Upper lobe of left lung (tissue), 6 donors: ENCODE data around the gene AATF. TPM values are rescaled to one million over a fixed set of nuclear protein-coding genes. Genes with fewer than 3 reads are reported as not detected.

Source experiments
- ATAC-seq, 2 donors: fragments of 200-7000 bp; cut with Tn5 transposase; one replicate each; pipeline ENCODE4 v1.9.1; 2022; ENCODE audit warnings: mild to moderate bottlenecking in 2 of 2, moderate library complexity in 2 of 2; ENCODE audit not compliant: low FRiP score in 2 of 2
- DNase-seq, 2 donors: peaks; one replicate each; pipeline ENCODE4 v3.0.0-alpha.2; 2019 to 2020
- H3K27ac ChIP-seq, 4 donors: fragments of 200-600 bp; sonication (generic); one replicate each; pipeline ENCODE4 v1.5.1; 2016 to 2019
- H3K27me3 ChIP-seq, 4 donors: fragments of 200-600 bp; sonication (generic); one replicate each; pipeline ENCODE4 v1.5.1; 2017 to 2019
- H3K36me3 ChIP-seq, 4 donors: fragments of 200-600 bp; sonication (generic); one replicate each; pipeline ENCODE4 v1.5.1; 2016 to 2019
- H3K4me1 ChIP-seq, 4 donors: fragments of 200-600 bp; sonication (generic); one replicate each; pipeline ENCODE4 v1.5.1; 2018 to 2019
- H3K4me3 ChIP-seq, 4 donors: fragments of 200-600 bp; sonication (generic); one replicate each; pipeline ENCODE4 v1.5.1; 2017 to 2019; ENCODE audit warnings: mild to moderate bottlenecking in 2 of 4, moderate library complexity in 1 of 4
- H3K9me3 ChIP-seq, 4 donors: fragments of 200-600 bp; sonication (generic); one replicate each; pipeline ENCODE4 v1.5.1; 2018 to 2019
- CTCF ChIP-seq, 6 experiments: fragments of 450-650 bp in 4 of 6; fragments of 200-600 bp in 2 of 6; sonication (generic) in 2 of 6; IDR thresholded peaks; one replicate each; pipeline ENCODE4 v1.5.1; 2016 to 2019; ENCODE audit warnings: antibody characterized with exemption in 6 of 6
- EP300 ChIP-seq, 4 donors: sonication (generic); formaldehyde crosslinking; IDR thresholded peaks; one replicate each; pipeline ENCODE4 v1.5.1; 2017; ENCODE audit warnings: antibody characterized with exemption in 4 of 4, control low read depth in 2 of 4
- POLR2A ChIP-seq, 4 donors: fragments of 450-650 bp; IDR thresholded peaks; one replicate each; pipeline ENCODE4 v1.5.1; 2016 to 2017; ENCODE audit warnings: antibody characterized with exemption in 4 of 4, mild to moderate bottlenecking in 2 of 4
- POLR2AphosphoS5 ChIP-seq, 2 donors: sonication (generic); formaldehyde crosslinking; IDR thresholded peaks; one replicate each; pipeline ENCODE4 v1.5.1; 2017; ENCODE audit warnings: antibody characterized with exemption in 2 of 2
- WGBS, 2 donors: methylation state at CpG; one replicate each; pipeline ENCODE4 v1.1.5; 2017 to 2018; 5-methylcytosine and 5-hydroxymethylcytosine counted together
- total RNA-seq, 6 donors: library from RNA; depleted of rRNA in 4 of 6; stranded (reverse); fragments of >200 nt in 4 of 6; gene quantifications; one replicate each; pipeline versions ENCODE4 v1.1.0 to v1.2.1, GENCODE V29; 2016 to 2021
- donor health status: DM: no; HTN: no; CAD: no; lungs with moderate emphysema.
- donor health status: DM: no; HTN: yes; CAD: no; lungs with severe emphysema.

The AATF gene
- total RNA-seq, 6 donors from 2014 or later = 30.7 to 45.4 (median 37.3) TPM

- H3K27ac ChIP-seq = no peak overlapping the region
- no peak for TF ChIP-seq EP300 (IDR thresholded peaks at IDR 0.05)
- TF ChIP-seq CTCF (IDR thresholded peaks at IDR 0.05) = no peak
- WGBS, 2 donors = 87 to 93% methylated on average over 5 of the region's 5 CpGs
- H3K36me3 ChIP-seq = peaks cover 0 to 12% (median 4%) of the 10 kb centered on the region in 4 donors
- H3K9me3 ChIP-seq = no peaks in the 10 kb centered on the region
- no peak for DNase-seq
- no peaks in the 10 kb centered on the region for H3K27me3 ChIP-seq
- ATAC-seq = no peak
- no peak overlapping the region for H3K4me3 ChIP-seq
- H3K4me1 ChIP-seq = no peaks in the 10 kb centered on the region
Measured at GRCh38 chr17:37037590-37038155, 88.9 kb downstream of the AATF start.

- DNase-seq (no peak), ATAC-seq (no peak)
- Histone ChIP-seq H3K27me3 (no peaks in the 10 kb centered on the region), H3K9me3 (no peaks in the 10 kb centered on the region), H3K27ac (no peak overlapping the region), H3K4me1 (no peaks in the 10 kb centered on the region), H3K36me3 (peaks cover 0 to 17% (median 7%) of the 10 kb centered on the region in 4 donors), H3K4me3 (no peak overlapping the region)
- 76 to 78% methylated on average over 6 of the region's 6 CpGs for WGBS, 2 donors
- TF ChIP-seq CTCF (IDR thresholded peaks at IDR 0.05) (no peak), EP300 (IDR thresholded peaks at IDR 0.05) (no peak), POLR2AphosphoS5 (IDR thresholded peaks at IDR 0.05) (no peak), POLR2A (IDR thresholded peaks at IDR 0.05) (no peak)
Measured at GRCh38 chr17:37039269-37039668, 90.5 kb downstream of the AATF start.

GRCh38 chr17:37041932-37042331 is 93.2 kb downstream of the AATF start:
- H3K4me1 ChIP-seq = no peaks in the 10 kb centered on the region
- no peak overlapping the region for H3K4me3 ChIP-seq
- peaks cover 0 to 29% (median 11%) of the 10 kb centered on the region in 4 donors for H3K36me3 ChIP-seq
- ATAC-seq = no peak
- H3K27ac ChIP-seq = no peak overlapping the region
- TF ChIP-seq EP300 (IDR thresholded peaks at IDR 0.05) (no peak), POLR2A (IDR thresholded peaks at IDR 0.05) (no peak), POLR2AphosphoS5 (IDR thresholded peaks at IDR 0.05) (no peak), CTCF (IDR thresholded peaks at IDR 0.05) (no peak)
- H3K9me3 ChIP-seq = no peaks in the 10 kb centered on the region
- H3K27me3 ChIP-seq = no peaks in the 10 kb centered on the region
- DNase-seq = no peak

GRCh38 chr17:37043201-37043600 is 94.4 kb downstream of the AATF start:
- WGBS, 2 donors = 88 to 90% methylated on average over 3 of the region's 3 CpGs
- no peaks in the 10 kb centered on the region for H3K27me3 ChIP-seq
- ATAC-seq (no peak), DNase-seq (no peak)
- peaks cover 0 to 25% (median 5%) of the 10 kb centered on the region in 4 donors for H3K36me3 ChIP-seq
- TF ChIP-seq CTCF (IDR thresholded peaks at IDR 0.05) (no peak), EP300 (IDR thresholded peaks at IDR 0.05) (no peak), POLR2AphosphoS5 (IDR thresholded peaks at IDR 0.05) (no peak), POLR2A (IDR thresholded peaks at IDR 0.05) (no peak)
- no peaks in the 10 kb centered on the region for H3K9me3 ChIP-seq
- H3K4me1 ChIP-seq = no peaks in the 10 kb centered on the region
- no peak overlapping the region for H3K4me3 ChIP-seq
- no peak overlapping the region for H3K27ac ChIP-seq

- Histone ChIP-seq H3K36me3 (peaks cover 0 to 29% (median 9%) of the 10 kb centered on the region in 4 donors), H3K4me3 (no peak overlapping the region), H3K9me3 (no peaks in the 10 kb centered on the region), H3K27me3 (no peaks in the 10 kb centered on the region), H3K27ac (no peak overlapping the region), H3K4me1 (no peaks in the 10 kb centered on the region)
- no peak for TF ChIP-seq POLR2A (IDR thresholded peaks at IDR 0.05)
- TF ChIP-seq EP300 (IDR thresholded peaks at IDR 0.05) = no peak
- no peak for TF ChIP-seq POLR2AphosphoS5 (IDR thresholded peaks at IDR 0.05)
- no peak for TF ChIP-seq CTCF (IDR thresholded peaks at IDR 0.05)
- ATAC-seq (no peak), DNase-seq (no peak)
- WGBS, 2 donors = 76 to 78% methylated on average over 7 of the region's 7 CpGs
Measured at GRCh38 chr17:37045351-37045922, 96.7 kb downstream of the AATF start.
